Transverse colon (tissue), 4 donors: ENCODE measurements around the gene KCNE3. TPM values are rescaled to one million over a fixed set of nuclear protein-coding genes. Genes with fewer than 3 reads are reported as not detected.

Source experiments
- DNase-seq: peaks from one replicate; pipeline ENCODE4 v3.0.0-alpha.2; 2019
- H3K27ac ChIP-seq, 4 donors: fragments of 200-600 bp; sonication (generic); 2 replicates each; pipeline ENCODE4 v1.5.1; 2016 to 2018; ENCODE audit warnings: inconsistent platforms in 4 of 4
- H3K27me3 ChIP-seq: fragments of 200-600 bp; sonication (generic); 2 replicates; pipeline ENCODE4 v1.5.1; 2017; ENCODE audit warnings: inconsistent platforms
- H3K36me3 ChIP-seq, 4 donors: fragments of 200-600 bp; sonication (generic); 2 replicates each; pipeline ENCODE4 v1.5.1; 2017 to 2019; ENCODE audit warnings: inconsistent platforms in 4 of 4
- H3K4me1 ChIP-seq, 4 donors: fragments of 200-600 bp; sonication (generic); 2 replicates each; pipeline ENCODE4 v1.5.1; 2017 to 2020; ENCODE audit warnings: inconsistent platforms in 4 of 4
- H3K4me3 ChIP-seq, 4 donors: fragments of 200-600 bp; sonication (generic); 1 replicate in 1 of 4; 2 replicates in 3 of 4; pipeline versions ENCODE4 v1.5.1 to v1.6.1; 2017 to 2019; ENCODE audit warnings: inconsistent platforms in 4 of 4
- H3K9me3 ChIP-seq, 2 donors: fragments of 200-600 bp; sonication (generic); 2 replicates each; pipeline ENCODE4 v1.5.1; 2017 to 2019; ENCODE audit warnings: inconsistent platforms in 2 of 2
- CTCF ChIP-seq, 5 experiments: fragments of 200-600 bp in 3 of 5; fragments of 450-650 bp in 2 of 5; sonication (generic) in 3 of 5; IDR thresholded peaks; 1 replicate in 2 of 5; 2 replicates in 3 of 5; pipeline ENCODE4 v1.5.1; 2016 to 2017; ENCODE audit warnings: antibody characterized with exemption in 5 of 5, inconsistent platforms in 3 of 5, mild to moderate bottlenecking in 2 of 5, moderate library complexity in 1 of 5
- EP300 ChIP-seq: sonication (generic); formaldehyde crosslinking; IDR thresholded peaks from one replicate; pipeline ENCODE4 v1.6.1; 2017; ENCODE audit warnings: antibody characterized with exemption, low read depth
- POLR2A ChIP-seq: fragments of 450-650 bp; IDR thresholded peaks from one replicate; pipeline ENCODE4 v1.6.1; 2016; ENCODE audit warnings: antibody characterized with exemption, mild to moderate bottlenecking, moderate library complexity
- POLR2AphosphoS5 ChIP-seq, 3 donors: sonication (generic); formaldehyde crosslinking; IDR thresholded peaks; one replicate each; pipeline ENCODE4 v1.6.1; 2016; ENCODE audit warnings: antibody characterized with exemption in 3 of 3
- WGBS, 2 donors: methylation state at CpG; one replicate each; pipeline ENCODE4 v1.1.5; 2018; ENCODE audit warnings: low coverage in 1 of 2; 5-methylcytosine and 5-hydroxymethylcytosine counted together
- in situ Hi-C, 4 donors: fragments of 200-750 bp; cut with MboI; loops; one replicate each; pipeline versions ENCODE4 v1.15.0 to v1.15.1; 2017; ENCODE audit warnings: low sequenced_read_pairs in 3 of 4, low pct_ligation_motif_present in 1 of 4, low pct_unique_long_range_greater_than_20kb in 1 of 4
- intact Hi-C: fragments of 100-400 bp; cut with DNase I; formaldehyde crosslinking; loops from one replicate; pipeline ENCODE4 v1.15.1; 2023; ENCODE audit warnings: low total_unique reads
- total RNA-seq, 4 donors: library from RNA; depleted of rRNA; stranded (reverse); fragments of >200 nt; gene quantifications; one replicate each; pipeline ENCODE4 v1.1.0, GENCODE V29; 2016

The KCNE3 gene
- total RNA-seq, 4 donors from 2014 or later, result 0.80 to 14.9 (median 6.8) TPM

GRCh38 chr11:74492974-74493790 is 25.8 kb upstream of the KCNE3 start, which contains the start of gene LIPT2:
LIPT2 (minus strand) TSS chr11:74493724; CDS start chr11:74493703, 21 bp downstream.
- intact Hi-C loops, result loop anchor here (10.0 kb wide), 1 partner anchor 82 kb away; no protein-coding TSS in a partner anchor
- no peaks in the 10 kb centered on the region for H3K9me3 ChIP-seq
- H3K4me3 ChIP-seq, result peak within 1 kb of the TSS; percentile 58 to 98 (median 84)
- DNase-seq, result peak; percentile 98
- H3K36me3 ChIP-seq, result no peaks in the 10 kb centered on the region
- TF ChIP-seq CTCF (IDR thresholded peaks at IDR 0.05) (no peak), EP300 (no peak), POLR2A (peak; percentile 87), POLR2AphosphoS5 (IDR thresholded peaks at IDR 0.05) (peak; percentile 84 to 86 (median 85))
- H3K4me1 ChIP-seq, result peaks cover 0 to 16% (median 11%) of the 10 kb centered on the region in 4 donors
- H3K27ac ChIP-seq, result peak within 1 kb of the TSS; percentile 98 to 100 (median 99)
- no peaks in the 10 kb centered on the region for H3K27me3 ChIP-seq
- in situ Hi-C loops, result no loop called here
- 1 to 5% methylated on average over 4 to 50 of the region's 94 CpGs for whole genome bisulfite sequencing, 2 donors

GRCh38 chr11:74492084-74492483 is 24.7 kb upstream of the KCNE3 start:
- intact Hi-C loops (loop anchor here (10.0 kb wide), 1 partner anchor 83 kb away; no protein-coding TSS in a partner anchor), in situ Hi-C loops (no loop called here)
- no peak overlapping the region for H3K4me3 ChIP-seq
- peak overlapping the region in 2 of 4 donors; percentile 98 for H3K27ac ChIP-seq
- no peaks in the 10 kb centered on the region for H3K9me3 ChIP-seq
- no peaks in the 10 kb centered on the region for H3K36me3 ChIP-seq
- H3K27me3 ChIP-seq, result no peaks in the 10 kb centered on the region
- TF ChIP-seq EP300, result no peak
- no peak for TF ChIP-seq POLR2AphosphoS5 (IDR thresholded peaks at IDR 0.05)
- no peak for TF ChIP-seq CTCF (IDR thresholded peaks at IDR 0.05)
- TF ChIP-seq POLR2A, result no peak
- DNase-seq, result no peak
- peaks cover 0 to 16% (median 11%) of the 10 kb centered on the region in 4 donors for H3K4me1 ChIP-seq
- WGBS, 2 donors, result 82 to 94% methylated on average over 3 to 11 of the region's 11 CpGs

- H3K27me3 ChIP-seq, result no peaks in the 10 kb centered on the region
- intact Hi-C loops (loop anchor here (10.0 kb wide), 1 partner anchor 84 kb away; no protein-coding TSS in a partner anchor), in situ Hi-C loops (no loop called here)
- H3K4me1 ChIP-seq, result peaks cover 0 to 16% (median 11%) of the 10 kb centered on the region in 4 donors
- H3K9me3 ChIP-seq, result no peaks in the 10 kb centered on the region
- 90% methylated on average over 4 of the region's 4 CpGs; no CpG with 5 or more reads in 1 of the 2 donors for WGBS, 2 donors
- H3K4me3 ChIP-seq, result no peak overlapping the region
- TF ChIP-seq EP300 (no peak), POLR2AphosphoS5 (IDR thresholded peaks at IDR 0.05) (no peak), CTCF (IDR thresholded peaks at IDR 0.05) (no peak), POLR2A (no peak)
- no peaks in the 10 kb centered on the region for H3K36me3 ChIP-seq
- DNase-seq, result no peak
- H3K27ac ChIP-seq, result no peak overlapping the region
These were observed 23.6 kb upstream of the KCNE3 start for GRCh38 chr11:74490941-74491340.

- H3K9me3 ChIP-seq, result no peaks in the 10 kb centered on the region
- H3K27me3 ChIP-seq, result no peaks in the 10 kb centered on the region
- TF ChIP-seq POLR2A (no peak), EP300 (no peak), POLR2AphosphoS5 (IDR thresholded peaks at IDR 0.05) (no peak), CTCF (IDR thresholded peaks at IDR 0.05) (no peak)
- in situ Hi-C loops, result no loop called here
- no peak for DNase-seq
- H3K27ac ChIP-seq, result no peak overlapping the region
- no peaks in the 10 kb centered on the region for H3K36me3 ChIP-seq
- intact Hi-C loops, result no loop called here
- H3K4me3 ChIP-seq, result no peak overlapping the region
- WGBS, 2 donors, result 50 to 68% methylated on average over 1 of the region's 1 CpG
- peaks cover 0 to 7% (median 3%) of the 10 kb centered on the region in 4 donors for H3K4me1 ChIP-seq
These were observed 20.5 kb upstream of the KCNE3 start for GRCh38 chr11:74487875-74488274.
